Neural progenitor cell (in vitro differentiated cells): ENCODE data around the gene RHAG. TPM values are rescaled to one million over a fixed set of nuclear protein-coding genes. Genes with fewer than 3 reads are reported as not detected.

Experiments
- DNase-seq: peaks from one replicate; pipeline ENCODE4 v3.0.0-alpha.2; 2016; ENCODE audit warnings: low spot score
- H2AFZ ChIP-seq: fragments of 200-600 bp; sonication (generic); replicated peaks from 2 replicates; pipeline ENCODE4 v1.6.1; 2016; ENCODE audit warnings: antibody characterized with exemption
- H3F3A ChIP-seq: fragments of 200-600 bp; sonication (generic); 2 replicates; pipeline ENCODE4 v1.6.1; 2016; ENCODE audit warnings: antibody characterized with exemption, low read depth
- H3K27ac ChIP-seq: fragments of 200-600 bp; sonication (generic); 2 replicates; pipeline ENCODE4 v1.5.1; 2016; ENCODE audit warnings: mild to moderate bottlenecking
- H3K27me3 ChIP-seq: fragments of 200-600 bp; sonication (generic); 2 replicates; pipeline ENCODE4 v1.6.1; 2016; ENCODE audit warnings: mild to moderate bottlenecking, moderate library complexity
- H3K36me3 ChIP-seq: fragments of 200-600 bp; sonication (generic); 2 replicates; pipeline ENCODE4 v1.5.1; 2016
- H3K4me1 ChIP-seq: fragments of 200-600 bp; sonication (generic); 2 replicates; pipeline ENCODE4 v1.6.1; 2016; ENCODE audit warnings: mixed run types
- H3K4me2 ChIP-seq: fragments of 200-600 bp; sonication (generic); 2 replicates; pipeline ENCODE4 v1.6.1; 2016
- H3K4me3 ChIP-seq: fragments of 200-600 bp; sonication (generic); 2 replicates; pipeline ENCODE4 v1.5.1; 2016
- H3K79me2 ChIP-seq: fragments of 200-600 bp; sonication (generic); 2 replicates; pipeline ENCODE4 v1.6.1; 2016; ENCODE audit warnings: low read depth
- H3K9ac ChIP-seq: fragments of 200-600 bp; sonication (generic); 2 replicates; pipeline ENCODE4 v1.6.1; 2016
- H3K9me3 ChIP-seq: fragments of 200-600 bp; sonication (generic); 2 replicates; pipeline ENCODE4 v1.5.1; 2016; ENCODE audit warnings: low read depth
- H4K20me1 ChIP-seq: fragments of 200-600 bp; sonication (generic); 2 replicates; pipeline ENCODE4 v1.6.1; 2016; ENCODE audit warnings: low read depth
- H3K27ac Mint-ChIP-seq: 3 replicates; pipeline ENCODE4 v1.8.0; 2021; ENCODE audit warnings: mixed read lengths
- H3K27me3 Mint-ChIP-seq: 2 replicates; pipeline ENCODE4 v1.8.0; 2022; ENCODE audit warnings: low read depth, mild to moderate bottlenecking, inconsistent platforms, moderate library complexity, mixed read lengths; ENCODE audit not compliant: insufficient read depth
- H3K36me3 Mint-ChIP-seq: 3 replicates; pipeline ENCODE4 v1.8.0; 2021; ENCODE audit warnings: mixed read lengths
- H3K4me1 Mint-ChIP-seq: 3 replicates; pipeline ENCODE4 v1.8.0; 2021; ENCODE audit warnings: mixed read lengths
- H3K4me3 Mint-ChIP-seq: 3 replicates; pipeline ENCODE4 v1.8.0; 2021; ENCODE audit warnings: mild to moderate bottlenecking, moderate library complexity, mixed read lengths
- H3K9me3 Mint-ChIP-seq: 3 replicates; pipeline ENCODE4 v1.8.0; 2020; ENCODE audit warnings: mixed read lengths
- CTCF ChIP-seq: fragments of 200-600 bp; sonication (generic); IDR thresholded peaks from 2 replicates; pipeline ENCODE4 v1.5.1; 2017; ENCODE audit warnings: antibody characterized with exemption, mild to moderate bottlenecking
- EZH2 ChIP-seq: fragments of 200-600 bp; sonication (generic); IDR thresholded peaks from 2 replicates; pipeline ENCODE4 v1.6.1; 2017; ENCODE audit warnings: antibody characterized with exemption, mild to moderate bottlenecking, moderate library complexity
- EZH2phosphoT487 ChIP-seq: fragments of 200-600 bp; sonication (generic); IDR thresholded peaks from 2 replicates; pipeline ENCODE4 v1.6.1; 2017; ENCODE audit warnings: antibody characterized with exemption
- total RNA-seq: library from RNA; depleted of rRNA; stranded (reverse); fragments of >200 nt; gene quantifications from 2 replicates; pipeline ENCODE4 v1.2.3, GENCODE V29; 2015; ENCODE audit warnings: low replicate concordance

Gene RHAG
- total RNA-seq, 1 donor from 2014 or later: not detected

GRCh38 chr6:49653942-49654341 is 17.3 kb upstream of the RHAG start:
- Mint-ChIP-seq H3K36me3 (no peaks in the 10 kb centered on the region), H3K27me3 (no peaks in the 10 kb centered on the region), H3K4me3 (no peak overlapping the region), H3K27ac (no peak overlapping the region), H3K9me3 (no peaks in the 10 kb centered on the region), H3K4me1 (no peaks in the 10 kb centered on the region)
- Histone ChIP-seq H3K4me2 (no peak overlapping the region), H3K4me3 (no peak overlapping the region), H3K9ac (no peak overlapping the region), H3K4me1 (no peaks in the 10 kb centered on the region), H3K27ac (no peak overlapping the region), H2AFZ (no peak overlapping the region), H3F3A (no peaks in the 10 kb centered on the region), H3K9me3 (no peaks in the 10 kb centered on the region), H3K79me2 (no peaks in the 10 kb centered on the region), H3K36me3 (no peaks in the 10 kb centered on the region), H3K27me3 (no peaks in the 10 kb centered on the region), H4K20me1 (no peaks in the 10 kb centered on the region)
- no peak for DNase-seq
- TF ChIP-seq EZH2: no peak
- no peak for TF ChIP-seq EZH2phosphoT487
- no peak for TF ChIP-seq CTCF

GRCh38 chr6:49653438-49653837 is 16.8 kb upstream of the RHAG start:
- Histone ChIP-seq H3K4me2 (no peak overlapping the region), H3K9me3 (no peaks in the 10 kb centered on the region), H4K20me1 (no peaks in the 10 kb centered on the region), H3K79me2 (no peaks in the 10 kb centered on the region), H3K4me1 (no peaks in the 10 kb centered on the region), H3K27me3 (no peaks in the 10 kb centered on the region), H3F3A (no peaks in the 10 kb centered on the region), H3K4me3 (no peak overlapping the region), H2AFZ (no peak overlapping the region), H3K36me3 (no peaks in the 10 kb centered on the region), H3K9ac (no peak overlapping the region), H3K27ac (no peak overlapping the region)
- Mint-ChIP-seq H3K27ac (no peak overlapping the region), H3K4me1 (no peaks in the 10 kb centered on the region), H3K36me3 (no peaks in the 10 kb centered on the region), H3K27me3 (no peaks in the 10 kb centered on the region), H3K4me3 (no peak overlapping the region), H3K9me3 (no peaks in the 10 kb centered on the region)
- TF ChIP-seq EZH2phosphoT487 (no peak), CTCF (no peak), EZH2 (no peak)
- DNase-seq: no peak

- no peak overlapping the region for H3K9ac ChIP-seq
- H3K79me2 ChIP-seq: no peaks in the 10 kb centered on the region
- no peaks in the 10 kb centered on the region for H3K36me3 ChIP-seq
- no peak overlapping the region for H3K27ac Mint-ChIP-seq
- H3K9me3 ChIP-seq: no peaks in the 10 kb centered on the region
- H3K4me1 Mint-ChIP-seq: no peaks in the 10 kb centered on the region
- no peak overlapping the region for H2AFZ ChIP-seq
- H3K4me3 Mint-ChIP-seq: no peak overlapping the region
- H3K27me3 Mint-ChIP-seq: no peaks in the 10 kb centered on the region
- H3K36me3 Mint-ChIP-seq: no peaks in the 10 kb centered on the region
- DNase-seq: no peak
- no peak overlapping the region for H3K4me2 ChIP-seq
- H3K27me3 ChIP-seq: no peaks in the 10 kb centered on the region
- H3K4me1 ChIP-seq: no peaks in the 10 kb centered on the region
- no peak overlapping the region for H3K4me3 ChIP-seq
- H3K27ac ChIP-seq: no peak overlapping the region
- TF ChIP-seq CTCF: no peak
- TF ChIP-seq EZH2: no peak
- no peak for TF ChIP-seq EZH2phosphoT487
- H3F3A ChIP-seq: no peaks in the 10 kb centered on the region
- H4K20me1 ChIP-seq: no peaks in the 10 kb centered on the region
- no peaks in the 10 kb centered on the region for H3K9me3 Mint-ChIP-seq
Observed at GRCh38 chr6:49651239-49651638, 14.6 kb upstream of the RHAG start.
